ENCODE results near the gene OR5B21.

Gene OR5B21

GRCh38 chr11:58490827-58491226, 17.1 kb downstream of the OR5B21 start:
- DNase-seq = no peak

GRCh38 chr11:58487170-58487569, 20.7 kb downstream of the OR5B21 start:
- no peak for DNase-seq

GRCh38 chr11:58485961-58486360, 21.9 kb downstream of the OR5B21 start:
- DNase-seq = no peak

- no peak for DNase-seq
These were observed 36.0 kb downstream of the OR5B21 start for GRCh38 chr11:58471892-58472291.

GRCh38 chr11:58466293-58466692, 41.6 kb downstream of the OR5B21 start:
- no peak for DNase-seq

- DNase-seq = no peak
These were observed 42.2 kb downstream of the OR5B21 start for GRCh38 chr11:58465690-58466089.
